ENCODE data around the gene TRPM2. TPM values are rescaled to one million over a fixed set of nuclear protein-coding genes. Genes with fewer than 3 reads are reported as not detected.

TRPM2 gene
- total and polyA plus RNA-seq, 2 of the 13 experiments (the other 11 are each of a cell fraction or from before 2014, with no cell fraction given) = 0.07 to 0.20 TPM

- TF ChIP-seq ZBTB34 (CRISPR knock-in tag; IDR thresholded peaks at IDR 0.05) (no peak), TMF1 (CRISPR knock-in tag; IDR thresholded peaks at IDR 0.05; ENCODE audit: low read depth) (peak; percentile 75; the same call in 1 of the 2 replicates), ZBTB25 (CRISPR knock-in tag; IDR thresholded peaks at IDR 0.05) (peak; percentile 73; the same call in 1 of the 2 replicates), CREM (IDR thresholded peaks at IDR 0.05) (peak; percentile 98), CREM (CRISPR knock-in tag; IDR thresholded peaks at IDR 0.05) (peak; percentile 96), JDP2 (CRISPR knock-in tag; IDR thresholded peaks at IDR 0.05; ENCODE audit: borderline replicate concordance) (no peak), RFX3 (CRISPR knock-in tag; IDR thresholded peaks at IDR 0.05) (no peak), KLF9 (CRISPR knock-in tag; IDR thresholded peaks at IDR 0.05; ENCODE audit: low read depth) (no peak), DMAP1 (CRISPR knock-in tag; IDR thresholded peaks at IDR 0.05) (peak; percentile 94), ZNF839 (CRISPR knock-in tag; IDR thresholded peaks at IDR 0.05; ENCODE audit: borderline replicate concordance) (peak; percentile 74; the same call in 1 of the 2 replicates), SATB2 (CRISPR knock-in tag; IDR thresholded peaks at IDR 0.05) (no peak), ATF6 (CRISPR knock-in tag; conservative IDR thresholded peaks at IDR 0.05) (no peak), SRY (CRISPR knock-in tag; IDR thresholded peaks at IDR 0.05) (peak; percentile 18; the same call in 1 of the 2 replicates), ZHX1 (CRISPR knock-in tag; IDR thresholded peaks at IDR 0.05; ENCODE audit: low read depth) (peak; percentile 43; the same call in 1 of the 2 replicates), FOSL2 (CRISPR knock-in tag; IDR thresholded peaks at IDR 0.05) (peak; percentile 57; the same call in 1 of the 2 replicates), CBX5 (CRISPR knock-in tag; IDR thresholded peaks at IDR 0.05; ENCODE audit: borderline replicate concordance) (peak; percentile 15; the same call in 1 of the 2 replicates), ZMAT3 (CRISPR knock-in tag; conservative IDR thresholded peaks at IDR 0.05) (peak; percentile 70; the same call in 1 of the 2 replicates), TBX2 (CRISPR knock-in tag; IDR thresholded peaks at IDR 0.05; ENCODE audit: borderline replicate concordance) (peak; percentile 84), PBX2 (CRISPR knock-in tag; IDR thresholded peaks at IDR 0.05) (no peak), BRD4 (CRISPR knock-in tag; IDR thresholded peaks at IDR 0.05) (peak; percentile 93), NR2F2 (IDR thresholded peaks at IDR 0.05; ENCODE audit: borderline replicate concordance, low read depth) (0 out of 2 replicates have a peak, but pooled peaks have one; percentile 43), MTF1 (CRISPR knock-in tag; IDR thresholded peaks at IDR 0.05) (0 out of 2 replicates have a peak, but pooled peaks have one; percentile 45)
Observed at GRCh38 chr21:44338971-44339910, 14.2 kb upstream of the TRPM2 start, which contains the start of gene CFAP410 (continued).

Measured in HepG2 (cell line).